Skin epidermis (tissue), 12 donors: ENCODE results near the gene CCL25.

ENCODE experiments used
- H3K27ac ChIP-seq, 21 experiments: fragments of 200-600 bp; sonication (generic) in 11 of 21; one replicate each; pipeline ENCODE4 v1.5.0; 2020; ENCODE audit warnings: mild to moderate bottlenecking in 3 of 21, inconsistent platforms in 2 of 21, moderate library complexity in 2 of 21
- H3K4me3 ChIP-seq, 7 experiments: fragments of 200-600 bp; sonication (generic) in 2 of 7; one replicate each; pipeline ENCODE4 v1.5.0; 2020; ENCODE audit warnings: inconsistent platforms in 2 of 7, mild to moderate bottlenecking in 2 of 7, moderate library complexity in 1 of 7

The CCL25 gene

DNA sequence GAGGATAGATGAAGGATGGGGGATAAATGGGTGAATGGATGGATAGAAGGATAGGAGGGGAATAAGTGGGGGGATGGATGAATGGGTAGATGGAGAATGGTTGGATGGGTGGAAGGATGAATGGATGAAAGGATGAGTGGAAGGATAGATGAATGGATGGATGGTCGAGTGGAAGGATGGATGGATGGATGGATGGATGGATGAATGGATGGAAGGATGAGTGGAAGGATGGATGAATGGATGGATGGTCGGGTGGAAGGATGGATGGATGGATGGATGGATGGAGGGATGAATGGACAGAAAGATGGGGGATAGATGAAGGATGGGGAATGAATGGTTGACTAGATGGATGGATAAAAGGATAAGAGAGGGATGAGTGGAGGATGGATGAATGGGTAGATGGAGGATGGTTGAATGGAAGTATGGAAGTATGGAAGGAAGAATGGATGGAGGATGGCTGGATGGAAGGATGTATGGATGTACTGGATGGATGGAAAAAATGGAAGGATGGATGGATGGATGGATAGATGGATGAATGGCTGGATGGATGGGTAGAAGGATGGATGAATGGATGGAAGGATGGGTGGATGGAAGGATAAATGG, 54.8 kb downstream of the CCL25 start:
- no peak overlapping the region for H3K4me3 ChIP-seq
- H3K27ac ChIP-seq, result no peak overlapping the region

DNA sequence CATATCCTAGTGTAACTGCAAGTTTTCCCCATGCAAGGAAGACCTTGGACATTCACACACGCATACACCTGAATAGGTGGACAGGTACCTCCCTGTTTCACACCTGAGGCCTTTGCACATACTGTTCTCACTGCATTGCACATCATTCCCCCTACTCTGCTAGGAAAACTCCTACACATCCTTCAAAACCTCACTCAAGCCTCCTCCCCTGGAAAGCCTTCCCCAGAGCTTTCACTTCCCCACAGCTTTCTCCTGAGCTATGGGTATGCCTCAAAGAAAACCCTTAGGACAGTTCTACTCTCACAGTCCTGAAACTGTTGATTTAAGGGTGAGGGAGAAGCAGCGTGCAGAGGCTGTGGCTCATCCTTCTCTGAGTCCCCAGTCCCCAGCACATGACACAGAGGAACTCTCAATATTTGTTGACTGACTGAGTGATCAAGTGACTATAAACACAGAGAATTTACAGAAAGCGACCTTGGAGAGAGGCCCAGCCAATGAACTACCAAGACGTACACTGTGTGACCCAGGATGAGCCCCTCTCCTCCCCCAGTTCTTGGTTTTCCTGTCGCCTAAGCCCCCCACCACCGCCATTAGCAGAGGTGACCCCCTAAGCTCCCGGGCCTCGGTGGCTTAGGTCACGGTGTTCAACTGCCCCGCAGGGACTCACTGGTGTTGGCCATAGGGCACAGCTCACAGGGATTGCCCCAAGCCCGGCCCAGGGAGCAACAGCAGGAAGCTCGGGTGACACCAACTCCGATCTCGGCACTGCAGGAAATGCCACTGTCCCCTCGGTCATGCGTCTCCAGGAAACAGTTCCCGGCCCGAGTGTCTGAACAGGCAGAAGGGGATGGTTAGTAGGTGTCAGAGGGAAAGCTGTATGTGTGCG, 56.2 kb downstream of the CCL25 start:
- H3K4me3 ChIP-seq, result no peak overlapping the region
- H3K27ac ChIP-seq, result no peak overlapping the region

DNA sequence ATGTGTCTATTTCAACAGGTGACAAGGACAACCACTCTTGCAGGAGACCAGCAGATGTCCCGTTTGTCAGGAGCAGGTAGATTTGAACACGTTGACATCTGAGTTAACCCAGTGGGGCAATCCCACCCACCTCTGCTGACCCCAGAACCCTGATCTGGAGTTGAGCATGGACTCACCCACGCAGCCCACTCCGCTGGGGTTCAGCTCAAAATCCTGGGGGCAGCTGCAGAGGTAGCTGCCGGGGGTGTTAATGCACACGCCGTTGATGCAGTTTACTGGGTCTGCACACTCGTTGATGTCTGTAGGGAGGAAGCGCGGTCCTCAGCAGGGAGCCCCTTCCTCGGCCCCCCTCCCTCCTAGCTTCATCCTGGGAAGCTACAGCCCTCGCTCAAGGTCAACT, 56.9 kb downstream of the CCL25 start:
- H3K4me3 ChIP-seq, result no peak overlapping the region
- H3K27ac ChIP-seq, result no peak overlapping the region

DNA sequence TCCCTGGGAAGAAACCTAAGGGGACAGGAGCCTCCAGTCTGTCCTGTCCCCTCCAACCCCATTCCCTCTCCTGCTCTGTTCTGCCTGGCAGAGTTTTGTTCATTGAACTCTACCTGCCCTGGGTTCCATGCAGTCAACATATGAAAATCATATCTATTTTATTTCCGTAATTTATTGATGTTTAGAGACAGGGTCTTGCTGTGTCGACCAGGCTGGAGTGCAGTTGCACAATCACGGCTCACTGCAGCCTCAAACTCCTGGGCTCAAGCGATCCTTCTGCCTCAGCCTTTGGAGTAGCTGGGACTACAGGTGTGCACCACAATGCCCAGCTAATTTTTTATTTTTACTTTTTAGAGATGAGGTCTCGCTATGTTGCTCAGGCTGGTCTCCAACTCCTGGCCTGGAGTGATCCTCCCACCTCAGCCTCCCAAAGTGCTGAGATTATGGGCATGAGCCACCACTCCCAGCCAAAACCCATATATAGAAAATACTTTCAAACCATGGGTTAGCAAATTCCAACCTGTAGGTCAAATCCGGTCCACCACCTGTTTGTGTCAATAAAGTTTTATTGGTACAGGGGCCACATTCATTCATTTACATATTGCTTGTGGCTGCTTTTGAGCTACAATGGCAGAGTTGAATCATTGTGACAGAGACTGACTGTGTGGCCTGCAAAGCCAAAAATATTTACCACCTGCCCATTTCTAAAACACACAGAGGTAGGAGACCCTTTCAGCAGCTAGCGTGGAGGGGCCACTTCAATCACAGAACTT, 57.5 kb downstream of the CCL25 start:
- Histone ChIP-seq H3K27ac (no peak overlapping the region), H3K4me3 (no peak overlapping the region)

DNA sequence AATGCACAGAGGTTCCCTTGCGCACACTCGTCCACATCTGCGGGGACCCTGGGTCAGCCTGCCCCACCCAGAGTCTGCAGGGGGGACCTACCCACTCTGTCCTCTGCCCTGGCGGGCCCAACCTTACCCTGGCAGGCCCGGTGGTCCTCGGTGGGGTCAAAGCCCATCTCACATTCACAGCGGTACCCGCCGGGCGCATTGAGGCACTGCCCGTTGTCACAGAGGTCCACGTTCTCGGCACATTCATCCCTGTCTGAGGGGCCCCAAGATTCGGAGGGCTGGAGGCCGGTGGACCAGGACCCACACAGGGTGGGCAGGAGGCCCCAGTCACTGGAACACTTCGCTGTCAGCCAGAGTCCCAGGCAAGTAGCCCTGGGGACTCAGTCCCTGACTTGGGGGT, 58.4 kb downstream of the CCL25 start:
- Histone ChIP-seq H3K4me3 (no peak overlapping the region), H3K27ac (no peak overlapping the region)

DNA sequence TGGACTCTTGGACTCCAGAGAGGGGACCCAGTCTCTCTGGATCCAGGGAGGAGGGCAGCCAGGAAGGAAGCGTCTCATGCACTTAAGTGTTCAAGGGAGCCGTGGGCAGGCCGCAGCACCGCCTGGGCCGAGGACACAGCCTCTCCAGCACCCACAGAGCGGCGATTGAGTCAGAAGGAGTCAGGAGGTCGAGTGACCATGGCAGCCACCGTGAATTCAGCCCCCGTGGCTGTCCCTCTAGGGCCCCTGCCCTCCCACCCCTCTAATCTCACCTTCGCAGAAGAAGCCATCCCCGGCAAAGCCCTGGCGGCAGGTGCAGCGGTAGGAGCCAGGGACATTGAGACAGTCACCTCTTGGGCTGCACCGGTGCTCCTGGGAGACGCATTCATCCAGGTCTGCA, 58.8 kb downstream of the CCL25 start:
- no peak overlapping the region for H3K27ac ChIP-seq
- H3K4me3 ChIP-seq, result no peak overlapping the region
